Fibroblast of mammary gland (primary cell): ENCODE results near the gene CLEC7A.

Experiments used
- DNase-seq: peaks from one replicate; pipeline ENCODE4 v3.0.0-alpha.2; 2010; ENCODE audit warnings: low read depth
- H3K4me3 ChIP-seq: 2 replicates; pipeline ENCODE4 v1.5.1; 2011; ENCODE audit warnings: low read depth, mild to moderate bottlenecking, low read length, moderate library complexity; ENCODE audit not compliant: control insufficient read depth
- CTCF ChIP-seq: conservative IDR thresholded peaks from 2 replicates; pipeline ENCODE4 v1.5.1; 2011; ENCODE audit warnings: low read depth, low read length, inconsistent platforms; ENCODE audit not compliant: control insufficient read depth, insufficient read depth

CLEC7A gene

DNA sequence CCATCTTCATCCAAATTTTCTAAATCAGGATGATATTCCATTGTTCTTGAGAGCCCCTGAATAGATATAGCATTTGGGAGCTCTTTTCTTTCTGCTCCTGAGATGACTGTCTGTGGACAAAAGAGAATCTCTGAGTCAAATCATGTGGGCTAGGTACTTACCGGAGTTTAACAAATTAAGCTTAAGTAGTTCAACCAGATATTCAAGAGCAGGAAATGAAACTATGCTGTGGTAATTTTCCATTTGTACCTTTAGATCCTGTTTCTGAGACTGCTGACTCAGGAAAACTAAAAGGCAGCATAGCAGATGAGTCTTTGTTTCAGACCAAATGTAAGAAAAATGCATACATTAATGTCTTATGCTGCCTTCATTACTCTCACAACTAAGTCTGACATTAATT, at the start of gene CLEC7A:
Gene CLEC7A (minus strand): TSS at position 158 of the 400 bp plus-strand sequence. CDS start 117 bp downstream, at position 41.
- DNase-seq = no peak
- H3K4me3 ChIP-seq = no peak within 1 kb of the TSS
- TF ChIP-seq CTCF = no peak

DNA sequence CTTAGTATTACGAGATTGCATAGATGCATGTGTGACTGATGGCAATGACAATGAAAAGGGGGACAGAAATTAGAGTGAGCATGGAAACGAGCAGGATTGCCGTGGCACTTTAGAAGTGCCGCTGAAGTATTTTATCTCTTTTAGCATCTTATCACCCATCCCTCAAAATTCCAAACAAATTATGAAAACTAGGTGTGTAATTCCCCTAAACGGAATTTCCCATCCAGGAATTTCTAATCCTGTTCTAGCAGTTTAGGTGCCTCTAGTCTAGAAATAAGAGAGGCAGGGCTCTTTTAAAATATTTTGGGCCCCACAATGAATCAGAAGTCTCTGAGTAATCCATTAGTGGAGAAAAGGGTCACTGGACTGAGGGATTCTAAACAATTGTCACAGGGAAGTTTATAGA, 49.8 kb upstream of the CLEC7A start:
- no peak for DNase-seq
- no peak overlapping the region for H3K4me3 ChIP-seq
- TF ChIP-seq CTCF = no peak

GRCh38 chr12:10178821-10179220, 48.8 kb upstream of the CLEC7A start, which contains the start of gene TMEM52B:
Gene TMEM52B, plus strand, starts transcription at chr12:10179032. Its CDS starts 543 bp downstream, at chr12:10179575.
- no peak for TF ChIP-seq CTCF
- no peak for DNase-seq
- no peak within 1 kb of the TSS for H3K4me3 ChIP-seq

DNA sequence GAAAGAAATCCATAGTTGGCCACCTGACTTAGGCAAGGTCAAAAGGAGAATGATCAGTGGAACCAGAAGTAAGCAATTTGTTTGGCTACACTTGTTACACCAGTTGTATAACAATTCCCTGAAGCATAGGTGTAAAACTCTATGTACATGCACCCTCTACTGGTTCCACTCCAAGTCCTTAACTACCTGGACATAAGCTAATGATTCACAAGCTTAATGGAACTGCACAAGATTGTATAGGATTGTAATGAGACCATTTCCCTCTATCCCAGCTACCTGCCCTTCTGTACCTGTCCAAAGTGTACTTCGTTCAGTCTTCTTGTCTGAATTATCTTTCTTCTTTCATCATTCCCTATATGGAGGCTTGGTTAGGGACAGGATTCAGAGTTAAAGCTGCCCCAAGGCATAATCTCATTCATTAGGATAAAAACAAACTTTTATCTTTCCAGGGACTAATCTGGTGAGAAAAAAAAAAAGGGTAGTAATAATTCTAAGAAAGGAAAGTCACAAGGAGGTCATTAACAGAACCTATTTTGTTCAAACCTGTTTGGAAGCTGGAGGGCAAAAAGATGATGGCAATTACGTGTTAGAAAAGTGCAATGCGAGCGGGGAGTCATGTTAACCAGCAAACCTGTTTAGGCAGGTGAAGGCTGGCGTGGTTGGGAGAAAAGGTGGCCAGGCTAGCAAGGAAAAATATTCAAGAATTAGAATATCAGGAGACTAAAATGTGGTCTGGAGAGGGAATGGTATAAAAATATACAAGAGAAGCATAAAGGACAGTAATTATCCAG, 46.0 kb upstream of the CLEC7A start:
- no peak for DNase-seq
- H3K4me3 ChIP-seq = no peak overlapping the region
- TF ChIP-seq CTCF = no peak

GRCh38 chr12:10174986-10175614, 45.1 kb upstream of the CLEC7A start:
- DNase-seq = no peak
- TF ChIP-seq CTCF = no peak
- H3K4me3 ChIP-seq = no peak overlapping the region

DNA sequence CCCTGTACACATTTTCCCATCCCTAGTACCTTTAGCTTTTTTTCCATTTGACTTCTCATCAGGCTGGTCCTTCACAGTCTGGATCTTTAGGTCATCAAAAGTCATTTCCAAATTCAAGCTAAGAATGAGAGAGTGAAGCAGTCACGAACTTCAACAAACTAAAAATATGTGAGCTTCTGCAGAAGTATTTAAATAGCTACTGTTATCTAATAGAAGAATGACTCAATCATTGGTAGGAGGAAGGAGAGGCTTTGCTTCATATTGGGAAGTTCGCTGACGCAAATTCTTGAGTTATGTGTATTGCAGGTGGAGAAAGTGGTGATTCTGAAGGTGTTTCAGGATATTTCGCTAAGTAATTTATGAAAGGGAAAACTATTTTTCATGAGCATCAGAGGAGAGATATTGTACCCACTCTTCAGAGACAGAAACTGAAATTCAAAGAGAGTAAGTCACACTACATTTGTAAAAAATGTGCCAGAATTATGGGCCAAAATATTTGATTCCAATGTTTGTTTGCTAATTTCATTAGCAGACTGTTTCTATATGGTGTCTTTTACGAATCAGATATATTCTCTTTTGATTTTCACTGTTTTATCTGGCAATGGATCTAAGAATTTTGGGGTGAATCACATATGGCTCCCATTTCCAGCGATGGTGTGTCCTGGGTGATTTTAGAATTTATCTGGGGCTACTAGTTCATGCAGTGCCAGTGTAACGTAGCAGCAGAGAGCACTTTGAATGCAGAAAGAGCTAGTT, 42.2 kb upstream of the CLEC7A start, which contains the start of gene OLR1:
Gene OLR1 (minus strand): TSS at position 160 of the 756 bp plus-strand sequence. CDS start 55 bp downstream, at position 105.
- no peak for TF ChIP-seq CTCF
- no peak within 1 kb of the TSS for H3K4me3 ChIP-seq
- no peak for DNase-seq
